BLaER1 treated with 17β-estradiol and CSF1 and Interleukin-3, amounts not matched to agents 10 nM and 100 nM (cell line): ENCODE results near the gene SWT1.
A peak's percentile ranks its signal among the peaks of the same experiment; 100 is the strongest.
"Not testable (repeated sequence)": the region's sequence is repeated elsewhere in the genome, so short reads cannot be mapped to it uniquely, and the experiment has no call there.

Experiments used
- H3K27ac ChIP-seq, 11 experiments: shearing (Covaris generic); formaldehyde crosslinking; 2 replicates each; pipeline ENCODE4 v1.8.1; 2022
- H3K27me3 ChIP-seq, 11 experiments: shearing (Covaris generic); formaldehyde crosslinking; 2 replicates each; pipeline ENCODE4 v1.8.1; 2022
- H3K36me3 ChIP-seq, 11 experiments: shearing (Covaris generic); formaldehyde crosslinking; 2 replicates each; pipeline ENCODE4 v1.8.1; 2022
- H3K4me1 ChIP-seq, 10 experiments: shearing (Covaris generic); formaldehyde crosslinking; 2 replicates each; pipeline ENCODE4 v1.8.1; 2022
- H3K4me2 ChIP-seq, 11 experiments: shearing (Covaris generic); formaldehyde crosslinking; 2 replicates each; pipeline ENCODE4 v1.8.1; 2022
- H3K4me3 ChIP-seq, 10 experiments: shearing (Covaris generic); formaldehyde crosslinking; 2 replicates each; pipeline ENCODE4 v1.8.1; 2022
- H3K9ac ChIP-seq, 11 experiments: shearing (Covaris generic); formaldehyde crosslinking; 2 replicates each; pipeline ENCODE4 v1.8.1; 2022
- H3K9me3 ChIP-seq, 11 experiments: shearing (Covaris generic); formaldehyde crosslinking; replicated peaks in 1 of 11; 2 replicates each; pipeline ENCODE4 v1.8.1; 2022
- H4K20me1 ChIP-seq, 11 experiments: shearing (Covaris generic); formaldehyde crosslinking; 2 replicates each; pipeline ENCODE4 v1.8.1; 2022
- Cebpa-rat ChIP-seq, 11 experiments: shearing (Covaris generic); IDR thresholded peaks; 2 replicates each; pipeline ENCODE4 v1.8.1; 2022

Gene SWT1

DNA sequence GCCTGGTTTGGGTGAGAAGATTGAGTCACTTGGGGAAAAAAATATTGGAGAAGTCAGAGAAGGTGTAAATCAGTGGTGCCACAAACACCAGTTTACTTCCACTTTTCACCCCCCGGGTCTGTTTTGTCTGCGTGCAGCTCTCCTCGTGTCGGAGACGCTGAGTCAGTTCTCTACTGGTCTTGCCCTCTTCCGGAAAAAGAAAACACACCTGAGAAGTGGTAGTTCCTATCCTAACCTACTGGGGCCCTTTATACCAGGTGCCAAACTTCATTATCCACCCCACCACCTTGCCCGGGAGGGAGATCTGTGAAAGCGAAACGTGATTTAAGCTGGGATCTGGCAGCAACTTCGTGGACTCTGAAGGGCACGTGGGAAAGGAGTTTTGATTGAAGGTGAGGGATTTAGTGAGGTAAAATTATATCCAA, 160.9 kb downstream of the SWT1 start:
- H3K4me3 ChIP-seq: peak overlapping the region; percentile 87 to 100 (median 92)
- no peak for TF ChIP-seq Cebpa-rat (IDR thresholded peaks at IDR 0.05)
- H3K4me1 ChIP-seq: peaks cover 30 to 43% (median 38%) of the 10 kb centered on the region in 10 experiments
- peaks cover 14 to 20% (median 17%) of the 10 kb centered on the region in 11 experiments; a peak in 19 of 22 replicates for H3K9me3 ChIP-seq
- H3K36me3 ChIP-seq: peaks cover 0 to 23% (median 5%) of the 10 kb centered on the region in 11 experiments; a peak in 8 of 22 replicates
- H4K20me1 ChIP-seq: peaks cover 32 to 41% (median 36%) of the 10 kb centered on the region in 11 experiments
- peak overlapping the region; percentile 74 to 95 (median 90) for H3K4me2 ChIP-seq
- peak overlapping the region; percentile 85 to 100 (median 97) for H3K9ac ChIP-seq
- no peaks in the 10 kb centered on the region for H3K27me3 ChIP-seq
- H3K27ac ChIP-seq: peak overlapping the region; percentile 91 to 100 (median 96)

- Histone ChIP-seq H3K27ac (peak overlapping the region; percentile 91 to 100 (median 96); a peak in 21 of 22 replicates), H3K4me3 (peak overlapping the region in 6 of 10 experiments; percentile 87 to 100 (median 92); a peak in 9 of 20 replicates), H3K36me3 (peaks cover 0 to 22% (median 5%) of the 10 kb centered on the region in 11 experiments; a peak in 8 of 22 replicates), H3K4me2 (peak overlapping the region; percentile 74 to 95 (median 90)), H3K4me1 (peaks cover 24 to 36% (median 32%) of the 10 kb centered on the region in 10 experiments), H4K20me1 (peaks cover 25 to 34% (median 30%) of the 10 kb centered on the region in 11 experiments), H3K9ac (peak overlapping the region; percentile 85 to 100 (median 97); a peak in 18 of 22 replicates), H3K27me3 (no peaks in the 10 kb centered on the region), H3K9me3 (peaks cover 14 to 22% (median 18%) of the 10 kb centered on the region in 11 experiments; a peak in 19 of 22 replicates)
- TF ChIP-seq Cebpa-rat (IDR thresholded peaks at IDR 0.05): no peak
These were observed 161.6 kb downstream of the SWT1 start for GRCh38 chr1:185318431-185319138.

- peak in 4 of 11 experiments; percentile 7 to 50 (median 22); a peak in 2 of 22 replicates for TF ChIP-seq Cebpa-rat (IDR thresholded peaks at IDR 0.05)
- Histone ChIP-seq H3K27me3 (no peaks in the 10 kb centered on the region), H3K4me1 (peaks cover 18 to 31% (median 27%) of the 10 kb centered on the region in 10 experiments), H4K20me1 (peaks cover 20 to 29% (median 24%) of the 10 kb centered on the region in 11 experiments), H3K9ac (no peak overlapping the region), H3K9me3 (peaks cover 14 to 26% (median 18%) of the 10 kb centered on the region in 11 experiments; a peak in 19 of 22 replicates), H3K4me3 (no peak overlapping the region), H3K36me3 (peaks cover 0 to 17% (median 4%) of the 10 kb centered on the region in 11 experiments; a peak in 8 of 22 replicates), H3K4me2 (peak overlapping the region; percentile 10 to 95 (median 47); a peak in 18 of 22 replicates), H3K27ac (peak overlapping the region in 5 of 11 experiments; percentile 30 to 99 (median 32); a peak in 6 of 22 replicates)
These were observed 162.1 kb downstream of the SWT1 start for GRCh38 chr1:185319139-185319475.

DNA sequence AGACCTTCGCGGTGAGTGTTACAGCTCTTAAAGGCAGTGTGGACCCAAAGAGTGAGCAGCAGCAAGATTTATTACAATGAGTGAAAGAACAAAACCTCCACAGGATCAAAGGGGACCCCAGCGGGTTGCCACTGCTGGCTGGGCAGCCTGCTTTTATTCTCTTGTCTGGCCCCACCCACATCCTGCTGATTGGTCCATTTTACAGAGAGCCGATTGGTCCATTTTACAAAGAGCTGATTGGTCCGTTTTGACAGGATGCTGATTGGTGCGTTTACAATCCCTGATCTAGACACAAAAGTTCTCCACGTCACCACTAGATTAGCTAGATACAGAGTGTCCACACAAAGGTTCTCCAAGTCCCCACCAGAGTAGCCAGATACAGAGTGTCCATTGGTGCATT, 164.1 kb downstream of the SWT1 start:
- Histone ChIP-seq H3K9me3 (peaks cover 14 to 30% (median 18%) of the 10 kb centered on the region in 11 experiments; a peak in 19 of 22 replicates), H3K4me1 (peaks cover 14 to 26% (median 18%) of the 10 kb centered on the region in 10 experiments)
- H3K36me3 ChIP-seq, H3K4me3 ChIP-seq, H3K27ac ChIP-seq, H3K27me3 ChIP-seq, H3K9ac ChIP-seq, H4K20me1 ChIP-seq, H3K4me2 ChIP-seq: not testable (repeated sequence)

DNA sequence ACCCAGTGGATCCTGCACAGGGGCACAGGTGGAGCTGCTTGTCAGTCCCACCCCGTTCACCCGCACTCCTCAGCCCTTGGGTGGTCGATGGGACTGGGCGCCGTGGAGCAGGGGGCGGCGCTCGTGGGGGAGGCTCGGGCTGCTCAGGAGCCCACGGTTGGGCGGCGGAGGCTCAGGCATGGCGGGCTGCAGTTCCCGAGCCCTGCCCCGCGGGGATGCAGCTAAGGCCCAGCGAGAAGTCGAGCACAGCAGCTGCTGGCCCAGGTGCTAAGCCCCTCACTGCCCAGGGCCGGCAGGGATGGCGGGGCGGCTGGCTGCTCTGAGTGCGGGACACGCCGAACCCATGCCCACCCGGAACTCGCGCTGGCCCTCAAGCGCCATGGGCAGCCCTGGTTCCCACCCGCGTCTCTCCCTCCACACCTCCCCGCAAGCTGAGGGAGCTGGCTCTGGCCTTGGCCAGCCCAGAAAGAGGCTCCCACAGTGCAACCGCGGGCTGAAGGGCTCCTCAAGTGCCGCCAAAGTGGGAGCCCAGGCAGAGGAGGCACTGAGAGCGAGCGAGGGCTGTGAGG, 164.8 kb downstream of the SWT1 start:
- H3K27ac ChIP-seq, H3K9ac ChIP-seq, H4K20me1 ChIP-seq, H3K4me3 ChIP-seq, H3K27me3 ChIP-seq, H3K4me2 ChIP-seq, H3K36me3 ChIP-seq: not testable (repeated sequence)
- peaks cover 15 to 26% (median 18%) of the 10 kb centered on the region in 10 experiments for H3K4me1 ChIP-seq
- H3K9me3 ChIP-seq: peaks cover 14 to 30% (median 18%) of the 10 kb centered on the region in 11 experiments; a peak in 19 of 22 replicates

- H3K4me1 ChIP-seq: peaks cover 15 to 26% (median 18%) of the 10 kb centered on the region in 10 experiments
- no peak overlapping the region for H3K4me2 ChIP-seq
- no peak overlapping the region for H3K9ac ChIP-seq
- no peak for TF ChIP-seq Cebpa-rat (IDR thresholded peaks at IDR 0.05)
- peaks cover 14 to 37% (median 18%) of the 10 kb centered on the region in 11 experiments; a peak in 19 of 22 replicates for H3K9me3 ChIP-seq
- H4K20me1 ChIP-seq: no peaks in the 10 kb centered on the region
- H3K4me3 ChIP-seq: no peak overlapping the region
- H3K27me3 ChIP-seq: no peaks in the 10 kb centered on the region
- H3K27ac ChIP-seq: no peak overlapping the region
- H3K36me3 ChIP-seq: no peaks in the 10 kb centered on the region; a peak in 1 of 22 replicates
These were observed 165.7 kb downstream of the SWT1 start for GRCh38 chr1:185322636-185323035.

DNA sequence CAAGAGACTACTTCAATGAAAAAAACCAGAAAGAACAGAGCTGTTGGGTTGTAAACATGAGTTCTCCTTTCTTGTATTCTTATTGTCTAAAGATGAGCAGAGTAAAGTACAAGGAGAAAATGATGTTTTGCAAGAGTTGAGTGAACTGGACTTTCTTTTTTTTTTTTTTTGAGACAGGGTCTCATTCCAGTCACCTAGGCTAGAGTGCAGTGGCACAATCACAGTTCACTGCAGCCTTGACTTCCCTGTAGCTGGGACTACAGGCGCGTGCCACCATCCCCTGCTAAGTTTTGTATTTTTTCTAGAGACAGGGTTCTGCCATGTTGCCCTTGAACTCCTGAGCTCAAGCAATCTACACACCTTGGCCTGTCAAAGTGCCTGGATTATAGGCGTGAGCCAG, 167.2 kb downstream of the SWT1 start:
- H3K9ac ChIP-seq: no peak overlapping the region
- no peaks in the 10 kb centered on the region for H4K20me1 ChIP-seq
- peaks cover 14 to 52% (median 18%) of the 10 kb centered on the region in 11 experiments; a peak in 19 of 22 replicates for H3K9me3 ChIP-seq
- H3K4me1 ChIP-seq: peaks cover 2 to 19% (median 10%) of the 10 kb centered on the region in 10 experiments; a peak in 18 of 20 replicates
- H3K27ac ChIP-seq: no peak overlapping the region
- H3K36me3 ChIP-seq: no peaks in the 10 kb centered on the region; a peak in 1 of 22 replicates
- no peak overlapping the region for H3K4me3 ChIP-seq
- no peak overlapping the region for H3K4me2 ChIP-seq
- H3K27me3 ChIP-seq: no peaks in the 10 kb centered on the region
- no peak for TF ChIP-seq Cebpa-rat (IDR thresholded peaks at IDR 0.05)

DNA sequence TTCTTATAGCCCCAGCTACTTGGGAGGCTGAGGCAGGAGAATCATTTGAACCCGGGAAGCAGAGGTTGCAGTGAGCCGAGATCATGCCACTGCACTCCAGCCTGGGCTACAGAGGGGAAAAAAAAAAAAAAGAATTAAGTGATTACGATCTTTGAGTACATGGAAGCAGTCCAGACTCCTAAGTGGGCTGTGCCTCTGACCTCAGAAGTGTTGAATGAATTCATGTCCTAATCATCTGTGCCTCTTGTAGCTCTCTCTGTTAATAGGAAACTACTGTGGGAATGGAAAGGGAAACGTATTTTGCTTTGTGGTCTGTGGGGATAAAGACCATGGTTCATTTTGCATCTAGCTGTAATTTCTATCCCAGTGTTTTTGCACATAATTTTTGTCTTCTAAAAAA, 168.4 kb downstream of the SWT1 start:
- Histone ChIP-seq H3K9me3 (peaks cover 13 to 54% (median 16%) of the 10 kb centered on the region in 11 experiments; a peak in 19 of 22 replicates), H4K20me1 (no peaks in the 10 kb centered on the region), H3K27ac (no peak overlapping the region), H3K4me3 (no peak overlapping the region), H3K4me2 (no peak overlapping the region), H3K4me1 (peaks cover 0 to 10% (median 4%) of the 10 kb centered on the region in 10 experiments; a peak in 10 of 20 replicates), H3K36me3 (no peaks in the 10 kb centered on the region; a peak in 1 of 22 replicates), H3K27me3 (no peaks in the 10 kb centered on the region), H3K9ac (no peak overlapping the region)
- TF ChIP-seq Cebpa-rat (IDR thresholded peaks at IDR 0.05): no peak

GRCh38 chr1:185328255-185328654, 171.3 kb downstream of the SWT1 start:
- H4K20me1 ChIP-seq: no peaks in the 10 kb centered on the region
- H3K4me1 ChIP-seq: peaks cover 0 to 9% (median 3%) of the 10 kb centered on the region in 10 experiments; a peak in 9 of 20 replicates
- no peak for TF ChIP-seq Cebpa-rat (IDR thresholded peaks at IDR 0.05)
- H3K9ac ChIP-seq: no peak overlapping the region
- H3K36me3 ChIP-seq: no peaks in the 10 kb centered on the region
- H3K27ac ChIP-seq: 0 out of 22 replicates have a peak overlapping the region, but pooled peaks of 1 of the 11 experiments have one; percentile 15
- no peak overlapping the region for H3K4me3 ChIP-seq
- peak overlapping the region in 4 of 11 experiments; percentile 18 to 42 (median 20); a peak in 5 of 22 replicates for H3K4me2 ChIP-seq
- peaks cover 0 to 36% (median 0%) of the 10 kb centered on the region in 11 experiments; a peak in 10 of 22 replicates for H3K9me3 ChIP-seq
- no peaks in the 10 kb centered on the region for H3K27me3 ChIP-seq
